CD8-positive, alpha-beta memory T cell (primary cell): ENCODE results near the gene CHRNE. TPM values are rescaled to one million over a fixed set of nuclear protein-coding genes. Genes with fewer than 3 reads are reported as not detected.
A peak's percentile ranks its signal among the peaks of the same experiment; 100 is the strongest.

ENCODE experiments used
- CTCF ChIA-PET: fragments of 350-600 bp; sonication (Branson Sonifier 250); formaldehyde crosslinking; loops from one replicate; lab custom pipeline; 2021; ENCODE audit warnings: antibody characterized with exemption; lab: Charles Lee
- POLR2A ChIA-PET: fragments of 350-600 bp; sonication (Branson Sonifier 250); formaldehyde crosslinking; loops from one replicate; lab custom pipeline; 2021; ENCODE audit warnings: antibody characterized with exemption; lab: Charles Lee
- DNase-seq, 5 donors: peaks; one replicate each; pipeline versions ENCODE4 v3.0.0 to v3.0.0-alpha.2; 2020 to 2022; ENCODE audit warnings: mixed read lengths in 1 of 5
- H3K27ac ChIP-seq: one replicate; pipeline ENCODE4 v1.7.0; 2013; ENCODE audit warnings: low read depth, mild to moderate bottlenecking, low read length, moderate library complexity
- H3K27me3 ChIP-seq: 2 replicates; pipeline ENCODE4 v1.7.0; 2013; ENCODE audit warnings: low read length, mild to moderate bottlenecking; ENCODE audit not compliant: insufficient read depth, poor library complexity, severe bottlenecking
- H3K36me3 ChIP-seq: 2 replicates; pipeline ENCODE4 v1.7.0; 2013; ENCODE audit warnings: mild to moderate bottlenecking, low read length, moderate library complexity; ENCODE audit not compliant: insufficient read depth
- H3K4me1 ChIP-seq: 2 replicates; pipeline ENCODE4 v1.7.0; 2013; ENCODE audit warnings: mild to moderate bottlenecking, low read length, moderate library complexity; ENCODE audit not compliant: insufficient read depth
- H3K4me3 ChIP-seq: 2 replicates; pipeline ENCODE4 v1.7.0; 2013; ENCODE audit warnings: mild to moderate bottlenecking, low read length
- H3K9me3 ChIP-seq: 2 replicates; pipeline ENCODE4 v1.7.0; 2013; ENCODE audit warnings: mild to moderate bottlenecking, low read length
- H3K27ac Mint-ChIP-seq, 8 donors: one replicate each; pipeline ENCODE4 v1.8.0; 2020 to 2021; ENCODE audit warnings: mixed read lengths in 8 of 8, mild to moderate bottlenecking in 6 of 8, inconsistent platforms in 3 of 8, moderate library complexity in 3 of 8
- H3K27me3 Mint-ChIP-seq, 2 donors: one replicate each; pipeline ENCODE4 v1.8.0; 2020 to 2021; ENCODE audit warnings: mixed read lengths in 2 of 2, mild to moderate bottlenecking in 1 of 2, moderate library complexity in 1 of 2
- H3K36me3 Mint-ChIP-seq, 3 donors: one replicate each; pipeline ENCODE4 v1.8.0; 2020 to 2021; ENCODE audit warnings: mixed read lengths in 3 of 3, inconsistent platforms in 1 of 3, mild to moderate bottlenecking in 1 of 3
- H3K4me1 Mint-ChIP-seq, 3 donors: one replicate each; pipeline ENCODE4 v1.8.0; 2020 to 2021; ENCODE audit warnings: mixed read lengths in 3 of 3, inconsistent platforms in 1 of 3, mild to moderate bottlenecking in 1 of 3
- H3K4me3 Mint-ChIP-seq, 7 donors: one replicate each; pipeline ENCODE4 v1.8.0; 2020 to 2021; ENCODE audit warnings: mixed read lengths in 7 of 7, mild to moderate bottlenecking in 6 of 7, moderate library complexity in 4 of 7, inconsistent platforms in 2 of 7
- H3K9me3 Mint-ChIP-seq, 5 donors: one replicate each; pipeline ENCODE4 v1.8.0; 2020 to 2022; ENCODE audit warnings: mixed read lengths in 5 of 5, mild to moderate bottlenecking in 3 of 5, moderate library complexity in 2 of 5, inconsistent platforms in 1 of 5
- polyA plus RNA-seq: library from polyadenylated mRNA; unstranded; fragments of 300-500 nt; fragmentation: Illumina TruSeq; gene quantifications from one replicate; pipeline ENCODE4 v1.2.3, GENCODE V29; 2021
- total RNA-seq, 2 experiments: library from RNA; stranded (reverse); gene quantifications; one replicate each; pipeline ENCODE4 v1.2.3, GENCODE V29; 2021

Gene CHRNE
- total and polyA plus RNA-seq, 3 experiments from 2014 or later = 0.23 to 0.38 (median 0.37) TPM

- Histone ChIP-seq H3K4me3 (no peak overlapping the region), H3K4me1 (peaks cover 6% of the 10 kb centered on the region), H3K9me3 (no peaks in the 10 kb centered on the region), H3K27ac (no peak overlapping the region), H3K36me3 (peaks cover 6% of the 10 kb centered on the region), H3K27me3 (no peaks in the 10 kb centered on the region)
- peaks cover 44 to 82% (median 78%) of the 10 kb centered on the region in 3 donors for H3K4me1 Mint-ChIP-seq
- peaks cover 0 to 47% (median 15%) of the 10 kb centered on the region in 3 donors for H3K36me3 Mint-ChIP-seq
- ChIA-PET POLR2A (no interaction called here), CTCF (no interaction called here)
- no peak for DNase-seq
- peaks cover 0 to 6% of the 10 kb centered on the region in 2 donors for H3K27me3 Mint-ChIP-seq
- H3K4me3 Mint-ChIP-seq = no peak overlapping the region
- H3K9me3 Mint-ChIP-seq = peaks cover 0 to 9% (median 5%) of the 10 kb centered on the region in 5 donors
- H3K27ac Mint-ChIP-seq = peak overlapping the region in 1 of 8 donors; percentile 27
Observed at GRCh38 chr17:4849011-4849536, 53.8 kb downstream of the CHRNE start.

Other genes starting within 250 kb of the CHRNE start
- 10 to 100 TPM; 95.6 to 99.2 TPM for gene PELP1, start 199.0 kb downstream of the CHRNE start, total RNA-seq
- 12.6 TPM for gene PELP1, start 199.0 kb downstream of the CHRNE start, polyA plus RNA-seq
- gene ARRB2, start 192.5 kb downstream of the CHRNE start, total RNA-seq = 100 to 1,000 TPM; 170 to 172 TPM
- gene ARRB2, start 192.5 kb downstream of the CHRNE start, polyA plus RNA-seq = 69.4 TPM
- gene MED11, start 171.7 kb downstream of the CHRNE start, total RNA-seq = 10 to 100 TPM; 23.4 to 26.7 TPM
- 58.9 TPM for gene MED11, start 171.7 kb downstream of the CHRNE start, polyA plus RNA-seq
- gene ZMYND15, start 163.3 kb downstream of the CHRNE start, total RNA-seq = under 1 TPM in 1 of 2 experiments, not detected in 1; 0.09 TPM
- not detected for gene ZMYND15, start 163.3 kb downstream of the CHRNE start, polyA plus RNA-seq
- gene CXCL16, start 163.2 kb downstream of the CHRNE start, total RNA-seq = 1 to 10 TPM; 2.4 to 2.8 TPM
- gene CXCL16, start 163.2 kb downstream of the CHRNE start, polyA plus RNA-seq = 3.0 TPM
- not detected for gene TM4SF5, start 131.2 kb downstream of the CHRNE start, total RNA-seq
- gene TM4SF5, start 131.2 kb downstream of the CHRNE start, polyA plus RNA-seq = not detected
- gene VMO1, start 116.7 kb downstream of the CHRNE start, total RNA-seq = not detected
- not detected for gene VMO1, start 116.7 kb downstream of the CHRNE start, polyA plus RNA-seq
- gene GLTPD2, start 114.1 kb downstream of the CHRNE start, total RNA-seq = not detected
- gene GLTPD2, start 114.1 kb downstream of the CHRNE start, polyA plus RNA-seq = not detected
- 100 to 1,000 TPM; 198 to 207 TPM for gene PSMB6, start 106.9 kb downstream of the CHRNE start, total RNA-seq
- 259 TPM for gene PSMB6, start 106.9 kb downstream of the CHRNE start, polyA plus RNA-seq
- 10 to 100 TPM; 10.1 to 12.0 TPM for gene PLD2, start 95.9 kb downstream of the CHRNE start, total RNA-seq
- 1.9 TPM for gene PLD2, start 95.9 kb downstream of the CHRNE start, polyA plus RNA-seq
- gene MINK1, start 69.8 kb downstream of the CHRNE start, total RNA-seq = 10 to 100 TPM; 58.6 TPM
- 30.5 TPM for gene MINK1, start 69.8 kb downstream of the CHRNE start, polyA plus RNA-seq
- 1 to 10 TPM; 2.2 to 2.3 TPM for gene C17orf107, start 3.6 kb downstream of the CHRNE start, total RNA-seq
- 2.0 TPM for gene C17orf107, start 3.6 kb downstream of the CHRNE start, polyA plus RNA-seq
- not detected for gene GP1BA, start 29.2 kb upstream of the CHRNE start, total RNA-seq
- not detected for gene GP1BA, start 29.2 kb upstream of the CHRNE start, polyA plus RNA-seq
- gene SLC25A11, start 36.9 kb upstream of the CHRNE start, total RNA-seq = 100 to 1,000 TPM in 1 of 2 experiments, 10 to 100 TPM in 1; 90.0 to 101 TPM
- gene SLC25A11, start 36.9 kb upstream of the CHRNE start, polyA plus RNA-seq = 85.1 TPM
- gene RNF167, start 37.2 kb upstream of the CHRNE start, total RNA-seq = 100 to 1,000 TPM; 187 to 192 TPM
- gene RNF167, start 37.2 kb upstream of the CHRNE start, polyA plus RNA-seq = 69.0 TPM
- 1,000 to 10,000 TPM; 1,826 to 1,841 TPM for gene PFN1, start 45.4 kb upstream of the CHRNE start, total RNA-seq
- gene PFN1, start 45.4 kb upstream of the CHRNE start, polyA plus RNA-seq = 2,601 TPM
- gene ENO3, start 48.0 kb upstream of the CHRNE start, total RNA-seq = 10 to 100 TPM; 27.1 to 29.4 TPM
- gene ENO3, start 48.0 kb upstream of the CHRNE start, polyA plus RNA-seq = 1.3 TPM
- gene SPAG7, start 64.7 kb upstream of the CHRNE start, total RNA-seq = 10 to 100 TPM; 63.4 to 64.2 TPM
- 112 TPM for gene SPAG7, start 64.7 kb upstream of the CHRNE start, polyA plus RNA-seq
- gene CAMTA2, start 84.6 kb upstream of the CHRNE start, total RNA-seq = 10 to 100 TPM; 85.6 to 90.6 TPM
- gene CAMTA2, start 84.6 kb upstream of the CHRNE start, polyA plus RNA-seq = 19.6 TPM
- under 1 TPM; 0.18 to 0.37 TPM for gene INCA1, start 94.4 kb upstream of the CHRNE start, total RNA-seq
- gene INCA1, start 94.4 kb upstream of the CHRNE start, polyA plus RNA-seq = 0.58 TPM
- gene KIF1C, start 94.9 kb upstream of the CHRNE start, total RNA-seq = 10 to 100 TPM; 73.4 to 77.3 TPM
- gene KIF1C, start 94.9 kb upstream of the CHRNE start, polyA plus RNA-seq = 8.0 TPM
- gene SLC52A1, start 132.3 kb upstream of the CHRNE start, total RNA-seq = under 1 TPM; 0.35 to 0.64 TPM
- 0.12 TPM for gene SLC52A1, start 132.3 kb upstream of the CHRNE start, polyA plus RNA-seq
- gene ZFP3, start 175.4 kb upstream of the CHRNE start, total RNA-seq = 1 to 10 TPM; 3.7 to 4.2 TPM
- 0.75 TPM for gene ZFP3, start 175.4 kb upstream of the CHRNE start, polyA plus RNA-seq
- 10 to 100 TPM; 21.8 to 22.9 TPM for gene ZNF232, start 208.8 kb upstream of the CHRNE start, total RNA-seq
- gene ZNF232, start 208.8 kb upstream of the CHRNE start, polyA plus RNA-seq = 5.7 TPM
- gene USP6, start 212.9 kb upstream of the CHRNE start, total RNA-seq = under 1 TPM in 1 of 2 experiments, not detected in 1; 0.09 TPM
- gene USP6, start 212.9 kb upstream of the CHRNE start, polyA plus RNA-seq = 0.05 TPM